Measurements from ENCODE around the gene SH3YL1.

The SH3YL1 gene

DNA sequence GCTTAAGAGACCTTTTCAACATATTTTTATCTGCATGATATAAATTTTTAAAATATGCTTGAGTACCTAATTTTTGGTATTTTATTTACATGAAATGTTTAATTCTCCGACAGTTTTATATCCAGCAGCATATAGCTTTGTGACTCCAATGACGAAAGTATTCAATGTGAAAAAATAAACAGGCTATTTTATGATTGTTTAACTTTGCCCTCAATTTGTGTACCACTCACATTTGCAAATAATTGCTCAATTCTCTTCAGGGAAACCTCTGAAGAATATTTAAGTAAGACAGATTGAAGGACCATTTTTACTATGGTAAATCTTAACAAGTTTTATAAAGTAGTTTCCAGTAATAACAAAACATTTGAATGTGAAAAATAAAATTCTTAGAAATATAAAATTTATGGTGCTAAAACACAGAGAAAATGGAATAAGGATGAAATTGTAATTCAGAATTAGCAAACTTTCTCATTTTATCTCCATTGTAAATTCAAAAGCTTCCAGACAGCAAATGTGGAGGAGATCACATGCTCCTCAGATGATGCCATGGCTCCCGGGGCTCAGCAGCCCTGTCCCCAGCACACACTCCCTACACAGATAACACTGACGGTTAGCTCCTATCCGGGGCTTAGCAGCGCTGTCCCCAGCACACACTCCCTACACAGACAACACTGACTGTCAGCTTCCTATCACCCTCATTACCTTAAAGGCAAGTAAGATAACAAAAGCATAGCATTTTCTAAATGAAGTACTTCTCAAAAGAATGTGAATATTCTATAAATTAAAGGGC lies 39.7 kb downstream of the SH3YL1 start:
- FAIRE-seq (no peak), DNase-seq (ENCODE audit: low spot score) (no peak)

DNA sequence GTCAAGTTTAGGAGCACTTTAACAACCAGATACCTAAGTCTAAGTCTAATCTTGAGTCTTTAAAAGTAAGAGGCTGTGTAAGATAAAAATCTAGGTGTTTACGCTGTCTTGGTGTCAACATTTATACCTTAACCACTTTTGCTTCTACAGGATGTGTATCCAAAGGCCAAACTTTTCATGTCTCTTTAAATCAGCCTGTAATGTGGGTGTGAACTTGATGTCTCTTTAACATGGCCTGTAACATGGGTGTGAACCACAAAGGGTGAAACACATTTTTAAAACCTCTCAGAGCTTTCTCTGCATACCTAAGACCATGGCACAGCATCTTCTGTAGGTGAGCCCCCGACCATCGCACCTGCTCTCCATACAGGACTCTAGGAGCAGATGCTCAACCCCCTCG lies 40.4 kb downstream of the SH3YL1 start:
- DNase-seq (ENCODE audit: low spot score) (no peak), FAIRE-seq (no peak)

- FAIRE-seq (no peak), DNase-seq (ENCODE audit: low spot score) (no peak)
These were observed 47.8 kb downstream of the SH3YL1 start for GRCh38 chr2:216068-216467.

- DNase-seq (ENCODE audit: low spot score) (no peak), FAIRE-seq (no peak)
These were observed 49.7 kb downstream of the SH3YL1 start for GRCh38 chr2:213932-214693.

- no peak for FAIRE-seq
- no peak for DNase-seq (ENCODE audit: low spot score)
These were observed 52.2 kb downstream of the SH3YL1 start for GRCh38 chr2:211486-212184.

DNA sequence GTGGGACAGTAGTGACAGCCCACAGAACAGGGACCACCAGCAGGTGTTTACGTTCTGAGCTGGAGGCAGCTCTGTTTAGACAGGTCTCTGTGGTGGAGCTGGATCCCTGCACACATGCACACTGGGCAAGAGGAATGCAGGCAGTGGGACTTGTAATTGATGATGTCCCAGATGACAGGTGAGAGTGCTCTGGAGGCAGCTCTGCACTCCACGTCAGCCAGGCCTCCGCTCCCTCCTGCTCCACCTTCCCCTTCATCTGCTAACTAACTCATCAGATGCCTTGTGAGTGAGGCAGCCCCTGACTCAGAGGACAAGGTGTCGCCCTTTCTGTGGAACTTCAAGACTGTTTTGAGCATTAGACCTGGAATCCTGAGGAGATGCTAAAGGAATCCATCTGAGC lies 53.2 kb downstream of the SH3YL1 start:
- FAIRE-seq (no peak), DNase-seq (ENCODE audit: low spot score) (no peak)

- DNase-seq (ENCODE audit: low spot score) (no peak), FAIRE-seq (no peak)
These were observed 54.4 kb downstream of the SH3YL1 start for GRCh38 chr2:209470-209869.

GRCh38 chr2:208335-208734 lies 55.5 kb downstream of the SH3YL1 start:
- DNase-seq (ENCODE audit: low spot score) (no peak), FAIRE-seq (no peak)

GRCh38 chr2:203984-204383 lies 59.8 kb downstream of the SH3YL1 start:
- DNase-seq (ENCODE audit: low spot score) (no peak), FAIRE-seq (no peak)

- FAIRE-seq (no peak), DNase-seq (ENCODE audit: low spot score) (no peak)
These were observed 60.4 kb downstream of the SH3YL1 start for GRCh38 chr2:203401-203800.

DNA sequence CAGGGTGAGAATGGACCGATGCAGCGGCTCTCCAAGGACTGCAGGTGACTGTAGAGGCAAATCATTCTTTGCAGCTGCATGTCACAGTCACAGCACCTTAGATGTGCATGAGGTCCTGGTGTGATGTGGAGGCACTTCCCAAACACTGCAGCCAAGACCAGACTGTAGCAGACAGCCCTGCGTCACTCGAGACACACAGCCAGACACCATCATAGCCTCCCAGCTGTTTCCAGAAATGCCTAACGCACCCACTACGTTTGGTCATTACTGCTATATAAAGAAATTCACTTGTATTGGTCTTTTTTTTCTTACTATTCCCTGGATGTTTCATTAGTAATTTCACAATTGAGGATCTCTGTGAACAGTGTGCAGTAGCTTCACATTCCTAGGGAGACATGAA lies 60.9 kb downstream of the SH3YL1 start:
- no peak for FAIRE-seq
- no peak for DNase-seq (ENCODE audit: low spot score)

GRCh38 chr2:201648-202433 lies 62.0 kb downstream of the SH3YL1 start:
- DNase-seq (ENCODE audit: low spot score) = no peak
- FAIRE-seq = no peak

DNA sequence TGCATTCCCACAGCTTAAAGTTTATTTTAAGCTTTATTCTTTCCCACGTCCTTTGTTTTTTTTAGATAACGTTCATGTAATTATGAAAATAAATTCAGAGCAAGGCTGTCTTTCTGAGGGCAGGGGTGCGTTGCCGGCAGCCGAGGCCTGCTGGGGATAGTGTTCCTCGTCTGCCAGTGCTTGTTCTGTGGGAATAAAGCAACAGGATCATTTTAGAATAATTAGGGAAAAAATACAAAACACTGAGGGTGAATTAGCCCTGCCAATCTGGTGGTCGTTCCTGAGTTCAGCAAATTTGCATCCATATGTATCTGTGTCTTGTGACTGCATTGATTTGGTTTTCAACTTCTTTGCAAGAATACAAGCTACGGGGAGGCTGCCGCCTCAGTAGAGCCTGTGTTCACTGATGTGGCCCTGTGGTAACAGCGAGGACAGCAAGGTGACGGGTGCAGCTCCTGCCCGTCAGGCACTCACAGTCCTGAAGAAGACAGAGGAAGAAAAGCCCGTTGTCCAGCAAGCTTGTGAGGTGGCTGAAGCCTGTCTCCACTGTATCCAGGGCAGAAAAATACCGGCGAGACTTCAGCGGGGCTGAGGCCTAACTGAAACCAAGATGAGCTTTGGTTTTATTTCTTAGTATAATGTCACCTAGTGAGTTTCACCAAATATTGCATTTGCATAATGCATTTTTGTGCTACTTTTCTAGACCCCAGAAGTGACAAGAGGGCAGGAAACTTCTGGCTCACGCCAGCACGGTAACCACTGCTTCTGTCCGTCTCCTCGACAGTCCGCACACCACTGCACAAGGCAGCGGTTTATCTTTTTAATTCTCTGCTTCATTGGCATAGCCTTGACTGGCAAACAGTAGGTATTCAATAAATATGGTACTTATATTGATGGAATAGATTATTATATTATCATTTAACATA lies 64.5 kb downstream of the SH3YL1 start:
- FAIRE-seq (no peak), DNase-seq (ENCODE audit: low spot score) (no peak)

DNA sequence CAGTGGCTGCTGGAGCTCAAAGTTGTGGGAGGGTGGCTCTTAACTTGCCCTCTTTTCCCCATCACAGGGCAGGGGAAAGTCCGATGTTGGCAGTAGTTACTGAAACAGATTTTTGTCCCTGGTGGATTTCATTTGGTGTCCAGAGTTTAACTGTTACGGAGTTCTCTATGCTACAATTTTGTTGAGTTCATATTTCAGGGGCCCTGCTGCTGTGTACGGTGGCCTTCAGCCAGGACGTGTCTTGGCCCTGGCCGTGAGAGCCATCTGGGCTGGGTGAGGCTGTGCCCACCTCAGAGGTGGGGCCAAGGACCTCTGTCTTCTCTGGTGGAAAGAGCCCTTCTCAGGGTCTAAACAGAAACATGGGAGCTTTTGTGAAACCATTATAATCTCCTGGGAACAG lies 67.4 kb downstream of the SH3YL1 start:
- DNase-seq (ENCODE audit: low spot score) = no peak
- FAIRE-seq = no peak

GRCh38 chr2:195932-196331 lies 67.9 kb downstream of the SH3YL1 start:
- DNase-seq (ENCODE audit: low spot score) = no peak
- no peak for FAIRE-seq

DNA sequence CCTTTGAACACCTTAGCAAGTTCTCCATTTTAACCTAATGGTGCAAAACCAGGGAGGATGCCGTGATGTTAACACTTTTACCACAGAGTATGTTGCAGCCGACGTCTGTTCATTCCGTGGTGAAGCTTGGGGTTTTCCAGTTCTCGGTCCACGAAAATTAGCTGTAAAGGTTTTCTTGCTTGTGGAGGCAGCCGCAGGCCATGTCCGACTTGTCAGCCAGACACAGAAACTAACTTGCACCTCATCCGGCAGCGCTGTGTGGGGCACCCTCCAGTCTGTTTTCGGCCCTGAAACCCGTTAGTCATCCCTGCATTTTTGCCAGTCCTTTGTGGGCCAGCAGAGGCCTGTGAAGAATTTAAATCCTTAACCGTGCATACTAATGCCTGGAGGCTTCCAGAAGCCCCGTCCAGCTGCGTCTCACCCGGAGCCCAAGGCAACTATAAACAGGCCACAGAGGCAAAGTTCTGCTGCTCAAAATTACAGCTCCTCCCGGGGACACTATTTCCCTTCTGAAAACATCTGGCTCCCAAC lies 70.6 kb downstream of the SH3YL1 start:
- no peak for FAIRE-seq
- DNase-seq (ENCODE audit: low spot score) = no peak

- no peak for FAIRE-seq
- no peak for DNase-seq (ENCODE audit: low spot score)
These were observed 72.3 kb downstream of the SH3YL1 start for GRCh38 chr2:191311-192190.

GRCh38 chr2:187825-188224 lies 76.0 kb downstream of the SH3YL1 start:
- FAIRE-seq (no peak), DNase-seq (ENCODE audit: low spot score) (no peak)

DNA sequence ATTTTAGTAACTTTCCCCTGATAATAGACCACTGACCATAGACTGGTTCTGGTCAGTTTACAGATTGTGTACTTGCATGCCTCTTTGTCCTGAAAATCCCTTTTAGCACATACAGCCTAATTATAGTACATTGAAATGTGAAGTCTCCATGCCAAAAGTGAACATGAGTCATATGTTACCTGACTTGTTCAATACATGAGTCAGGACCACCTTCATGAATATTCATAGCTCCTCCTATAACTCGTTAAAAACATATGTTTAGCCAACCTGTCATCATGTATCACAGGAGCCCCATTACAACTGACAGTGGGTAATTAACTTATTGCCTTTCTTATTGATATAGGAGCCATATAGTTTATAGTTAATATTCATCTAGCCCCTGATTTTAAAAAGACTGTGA lies 78.6 kb downstream of the SH3YL1 start:
- FAIRE-seq = no peak
- DNase-seq (ENCODE audit: low spot score) = no peak
